C4-2B (cell line): Measurements from ENCODE around the gene FSTL4.

ENCODE experiments used
- CTCF ChIP-seq: fragments of 450-650 bp; conservative IDR thresholded peaks from 2 replicates; pipeline ENCODE4 v1.5.1; 2017; ENCODE audit warnings: mild to moderate bottlenecking
- ZFX ChIP-seq: fragments of 450-650 bp; IDR thresholded peaks from 2 replicates; pipeline ENCODE4 v1.6.1; 2017

GRCh38 chr5:133420440-133421301 lies 191.7 kb downstream of the FSTL4 start:
- no peak for TF ChIP-seq CTCF
- no peak for TF ChIP-seq ZFX
